ENCODE data around the gene SAP30L. TPM values are rescaled to one million over a fixed set of nuclear protein-coding genes. Genes with fewer than 3 reads are reported as not detected.

The SAP30L gene
- total RNA-seq, 1 experiment from 2014 or later: 59.2 TPM

- DNase-seq (ENCODE audit: low read depth): no peak
These were observed 60.9 kb downstream of the SAP30L start for GRCh38 chr5:154506716-154507080.

GRCh38 chr5:154508114-154508513, 62.3 kb downstream of the SAP30L start:
- no peak for DNase-seq (ENCODE audit: low read depth)

- DNase-seq (ENCODE audit: low read depth): no peak
These were observed 64.2 kb downstream of the SAP30L start for GRCh38 chr5:154509784-154510555.

Other genes with a start within 250 kb of the SAP30L start
- not detected in 2 replicates for gene HAND1, start 32.2 kb downstream of the SAP30L start, total RNA-seq (2014; rRNA removed; shearing (Covaris generic))

Measured in M059J (cell line).